Stimulated activated effector memory CD8-positive, alpha-beta T cell treated with anti-CD3 and anti-CD28 coated beads, Interleukin-12 subunit alpha, Interleukin-12 subunit beta, amount 100 ng/mL, for 72 hours (primary cell): ENCODE measurements around the gene ESPN.
"Not testable (repeated sequence)": the region's sequence is repeated elsewhere in the genome, so short reads cannot be mapped to it uniquely, and the experiment has no call there.

Experiments
- ATAC-seq: fragments of 150-1000 bp; cut with Tn5 transposase; 2 replicates; pipeline ENCODE4 v1.10.0; 2021
- DNase-seq, 2 donors: peaks; one replicate each; pipeline ENCODE4 v3.0.0; 2021 to 2022; ENCODE audit warnings: low spot score in 2 of 2
- H3K27ac Mint-ChIP-seq: one replicate; pipeline ENCODE4 v1.8.0; 2022; ENCODE audit warnings: mild to moderate bottlenecking, mixed read lengths
- H3K36me3 Mint-ChIP-seq: one replicate; pipeline ENCODE4 v1.8.0; 2022; ENCODE audit warnings: mild to moderate bottlenecking, mixed read lengths
- H3K4me1 Mint-ChIP-seq: one replicate; pipeline ENCODE4 v1.8.0; 2022; ENCODE audit warnings: mixed read lengths
- H3K4me3 Mint-ChIP-seq: one replicate; pipeline ENCODE4 v1.8.0; 2022; ENCODE audit warnings: mild to moderate bottlenecking, mixed read lengths
- H3K9me3 Mint-ChIP-seq: one replicate; pipeline ENCODE4 v1.8.0; 2022; ENCODE audit warnings: mixed read lengths

The ESPN gene

DNA sequence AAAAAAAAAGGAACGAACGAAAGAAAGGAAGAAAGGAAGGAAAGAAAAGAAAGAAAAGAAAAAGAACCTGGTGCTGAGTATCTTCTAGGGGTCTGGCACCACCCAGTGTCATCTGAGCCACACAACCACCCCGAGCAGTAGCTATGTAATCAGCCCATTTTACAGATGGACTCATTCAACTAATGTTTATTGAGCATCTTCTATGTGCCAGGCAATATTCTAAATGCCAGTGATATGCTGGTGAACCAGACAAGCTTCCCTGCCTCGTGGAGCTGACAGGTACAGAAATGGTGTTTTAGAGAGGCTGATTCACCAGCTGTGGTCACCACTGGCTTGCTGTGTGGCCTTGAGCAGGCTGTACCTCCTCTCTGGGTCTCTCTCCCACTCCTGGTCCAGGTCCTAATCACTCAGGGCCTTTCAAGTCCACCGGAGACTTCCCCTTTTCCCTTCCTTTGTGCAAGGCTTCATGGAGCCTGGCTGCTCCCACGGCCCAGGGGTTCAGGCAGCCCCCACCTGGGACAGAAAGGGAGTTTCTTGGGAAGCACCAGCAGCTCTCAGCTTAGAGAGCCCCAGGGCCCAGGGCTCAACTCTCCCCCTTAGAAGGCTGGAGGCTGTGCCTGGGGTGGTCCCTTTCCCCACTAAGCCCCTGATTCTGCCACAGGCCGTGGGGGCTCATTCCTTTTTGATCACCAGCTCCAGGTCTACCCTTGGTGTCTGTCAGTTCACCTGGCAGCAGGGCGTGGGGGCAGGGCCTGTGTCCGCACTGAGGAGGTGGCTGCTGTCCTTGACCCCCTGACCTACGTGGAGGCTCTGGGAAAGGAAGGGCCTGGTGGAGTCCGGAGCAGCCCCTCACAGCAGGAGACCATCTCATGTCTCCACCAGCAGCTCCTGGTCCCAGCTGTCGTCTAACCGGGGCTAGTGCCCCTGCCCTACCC lies 7.3 kb downstream of the ESPN start:
- not testable (repeated sequence) for H3K27ac Mint-ChIP-seq, DNase-seq, H3K4me3 Mint-ChIP-seq, H3K36me3 Mint-ChIP-seq, H3K4me1 Mint-ChIP-seq, H3K9me3 Mint-ChIP-seq
- peak; percentile 25 for ATAC-seq

GRCh38 chr1:6434186-6434585 lies 9.6 kb downstream of the ESPN start:
- no peak for DNase-seq
- H3K27ac Mint-ChIP-seq, result no peak overlapping the region

GRCh38 chr1:6435129-6435528 lies 10.6 kb downstream of the ESPN start:
- Mint-ChIP-seq H3K36me3 (no peaks in the 10 kb centered on the region), H3K9me3 (no peaks in the 10 kb centered on the region), H3K27ac (no peak overlapping the region), H3K4me3 (no peak overlapping the region), H3K4me1 (peaks cover 17% of the 10 kb centered on the region)
- ATAC-seq (no peak), DNase-seq (no peak)

More at GRCh38 chr1:6434186-6434585, 9.6 kb downstream of the ESPN start:
- Mint-ChIP-seq H3K36me3 (no peaks in the 10 kb centered on the region), H3K4me1 (peaks cover 12% of the 10 kb centered on the region), H3K9me3 (no peaks in the 10 kb centered on the region), H3K4me3 (no peak overlapping the region)
- no peak for ATAC-seq

GRCh38 chr1:6435547-6435946 lies 11.0 kb downstream of the ESPN start:
- Mint-ChIP-seq H3K27ac (no peak overlapping the region), H3K4me3 (no peak overlapping the region), H3K9me3 (no peaks in the 10 kb centered on the region), H3K36me3 (no peaks in the 10 kb centered on the region), H3K4me1 (peaks cover 17% of the 10 kb centered on the region)
- ATAC-seq, result no peak
- DNase-seq, result no peak

DNA sequence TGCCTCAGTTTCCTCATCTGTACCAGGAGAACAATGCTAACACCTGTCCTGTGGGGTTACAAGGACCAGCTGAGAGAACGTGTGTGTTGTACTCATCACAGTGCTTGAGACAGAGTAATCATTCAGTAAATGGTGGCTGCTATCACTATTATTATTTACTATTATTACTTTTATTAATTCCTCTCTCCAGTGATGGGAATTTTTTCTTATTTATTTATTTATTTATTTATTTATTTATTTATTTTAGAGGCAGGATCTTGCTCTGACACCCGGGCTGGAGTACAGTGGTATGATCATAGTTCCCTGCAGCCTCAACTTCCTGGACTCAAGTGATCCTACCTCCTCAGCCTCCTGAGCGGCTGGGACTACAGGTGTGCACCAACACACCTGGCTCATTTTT lies 11.7 kb downstream of the ESPN start:
- not testable (repeated sequence) for ATAC-seq, H3K4me3 Mint-ChIP-seq, DNase-seq, H3K9me3 Mint-ChIP-seq, H3K36me3 Mint-ChIP-seq, H3K27ac Mint-ChIP-seq
- peaks cover 17% of the 10 kb centered on the region for H3K4me1 Mint-ChIP-seq

- H3K27ac Mint-ChIP-seq, H3K36me3 Mint-ChIP-seq, DNase-seq, H3K9me3 Mint-ChIP-seq, H3K4me3 Mint-ChIP-seq, ATAC-seq: not testable (repeated sequence)
- peaks cover 17% of the 10 kb centered on the region for H3K4me1 Mint-ChIP-seq
Measured at GRCh38 chr1:6437012-6437700, 12.6 kb downstream of the ESPN start.

DNA sequence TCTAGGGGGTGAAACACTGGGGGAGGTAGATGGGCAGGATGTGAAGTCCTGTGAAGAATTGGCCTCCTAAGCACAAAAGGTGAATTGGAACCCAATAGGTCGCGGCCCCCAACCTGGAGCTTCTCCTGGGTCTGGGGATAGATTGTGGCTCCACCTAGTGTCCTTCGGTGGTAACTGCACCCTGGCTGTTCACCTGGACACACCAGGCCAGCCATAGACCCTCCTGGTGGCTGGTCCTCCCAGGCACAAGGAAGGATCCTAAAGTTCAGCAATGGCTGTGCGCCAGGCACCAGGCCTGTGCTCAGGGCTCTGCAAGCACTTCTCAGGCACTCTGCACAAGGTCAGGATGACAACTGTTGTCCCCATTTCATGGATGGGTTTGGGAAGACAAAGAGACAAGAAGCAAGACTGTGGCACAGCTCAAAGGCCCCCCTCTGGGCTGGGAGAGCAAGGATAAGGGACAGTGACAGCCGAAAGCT lies 13.5 kb downstream of the ESPN start:
- no peaks in the 10 kb centered on the region for H3K36me3 Mint-ChIP-seq
- peaks cover 17% of the 10 kb centered on the region for H3K4me1 Mint-ChIP-seq
- H3K4me3 Mint-ChIP-seq, result no peak overlapping the region

GRCh38 chr1:6440198-6441126 lies 15.9 kb downstream of the ESPN start:
- peaks cover 25% of the 10 kb centered on the region for H3K4me1 Mint-ChIP-seq
- H3K27ac Mint-ChIP-seq, result no peak overlapping the region
- DNase-seq (peak in 1 of 2 donors; percentile 54), ATAC-seq (peak; percentile 90)
- no peaks in the 10 kb centered on the region for H3K9me3 Mint-ChIP-seq
- peak overlapping the region; percentile 34 for H3K4me3 Mint-ChIP-seq
- H3K36me3 Mint-ChIP-seq, result no peaks in the 10 kb centered on the region

More for the DNA sequence above, 13.5 kb downstream of the ESPN start:
- peak; percentile 67 to 86 for DNase-seq
- no peaks in the 10 kb centered on the region for H3K9me3 Mint-ChIP-seq
- peak overlapping the region; percentile 37 for H3K27ac Mint-ChIP-seq
- ATAC-seq, result peak; percentile 59

DNA sequence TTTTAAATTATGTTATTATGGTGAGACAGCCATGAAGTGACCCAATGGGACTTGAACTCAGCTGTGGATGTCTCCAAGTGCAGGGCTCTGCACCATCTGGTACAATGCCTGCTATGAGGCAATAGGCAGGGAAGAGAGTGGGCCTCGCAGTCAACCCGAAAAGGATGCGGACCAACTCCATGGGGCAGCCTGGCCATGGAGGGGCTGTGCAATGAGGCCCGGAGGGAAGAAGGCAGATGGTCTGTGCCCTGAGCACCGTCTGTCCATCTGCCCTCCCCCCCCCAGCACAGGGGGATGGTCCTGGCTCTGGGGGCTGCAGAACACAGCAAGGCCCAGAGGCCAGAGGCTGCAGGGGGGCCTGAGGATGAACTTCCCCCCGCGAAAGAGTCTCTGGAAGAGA lies 17.0 kb downstream of the ESPN start:
- H3K4me1 Mint-ChIP-seq, result peaks cover 29% of the 10 kb centered on the region
- no peaks in the 10 kb centered on the region for H3K9me3 Mint-ChIP-seq
- H3K27ac Mint-ChIP-seq, result no peak overlapping the region
- H3K36me3 Mint-ChIP-seq, result no peaks in the 10 kb centered on the region
- DNase-seq (no peak), ATAC-seq (no peak)
- H3K4me3 Mint-ChIP-seq, result no peak overlapping the region

- Mint-ChIP-seq H3K4me1 (peaks cover 21% of the 10 kb centered on the region), H3K27ac (no peak overlapping the region)
Measured at GRCh38 chr1:6443339-6444115, 19.0 kb downstream of the ESPN start.

DNA sequence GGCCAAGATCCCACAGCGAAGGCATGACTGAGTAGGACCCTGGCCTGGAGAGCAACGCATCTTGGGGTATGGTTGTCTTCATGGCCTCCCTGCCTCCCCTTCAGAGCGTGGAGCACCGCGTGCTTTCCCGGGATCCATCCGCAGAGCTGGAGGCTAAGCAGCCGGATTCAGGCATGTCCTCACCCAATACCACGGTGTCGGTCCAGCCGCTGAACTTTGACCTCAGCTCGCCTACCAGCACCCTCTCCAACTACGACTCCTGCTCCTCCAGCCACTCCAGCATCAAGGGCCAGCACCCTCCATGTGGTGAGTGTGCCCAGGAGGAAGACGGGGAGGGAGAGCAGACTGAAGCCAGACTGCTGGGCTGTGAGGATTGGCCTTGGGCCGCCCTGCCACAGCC lies 19.8 kb downstream of the ESPN start:
- no peaks in the 10 kb centered on the region for H3K36me3 Mint-ChIP-seq
- H3K4me1 Mint-ChIP-seq, result peaks cover 23% of the 10 kb centered on the region
- ATAC-seq (no peak), DNase-seq (no peak)
- H3K27ac Mint-ChIP-seq, result no peak overlapping the region
- no peaks in the 10 kb centered on the region for H3K9me3 Mint-ChIP-seq
- no peak overlapping the region for H3K4me3 Mint-ChIP-seq

More at GRCh38 chr1:6443339-6444115, 19.0 kb downstream of the ESPN start:
- no peak for ATAC-seq
- Mint-ChIP-seq H3K9me3 (no peaks in the 10 kb centered on the region), H3K36me3 (no peaks in the 10 kb centered on the region), H3K4me3 (no peak overlapping the region)
- no peak for DNase-seq

GRCh38 chr1:6445062-6445763 lies 20.6 kb downstream of the ESPN start:
- H3K4me3 Mint-ChIP-seq, result no peak overlapping the region
- H3K9me3 Mint-ChIP-seq, result no peaks in the 10 kb centered on the region
- DNase-seq (no peak), ATAC-seq (peak; percentile 22)
- no peaks in the 10 kb centered on the region for H3K36me3 Mint-ChIP-seq
- no peak overlapping the region for H3K27ac Mint-ChIP-seq
- peaks cover 27% of the 10 kb centered on the region for H3K4me1 Mint-ChIP-seq

DNA sequence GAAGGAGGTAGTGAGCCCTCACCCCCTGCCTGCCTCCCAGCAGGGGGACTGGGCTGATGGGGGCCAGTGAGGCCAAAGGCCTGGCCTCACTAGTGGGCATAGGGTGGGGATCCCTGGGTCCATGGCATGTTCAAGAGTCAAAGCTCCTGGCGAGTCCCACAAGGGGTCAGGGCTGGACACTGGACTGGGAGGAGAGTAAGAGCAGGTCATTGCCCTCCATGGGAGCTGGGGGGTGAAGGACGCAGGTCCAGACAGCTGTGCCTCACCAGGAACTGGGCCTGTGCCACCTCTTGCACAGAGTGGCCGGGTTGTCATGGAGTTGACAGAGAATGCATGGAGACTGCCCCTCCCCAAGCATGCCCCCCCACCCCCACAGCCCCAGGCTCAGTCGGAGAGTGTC lies 21.4 kb downstream of the ESPN start:
- ATAC-seq, H3K9me3 Mint-ChIP-seq, H3K27ac Mint-ChIP-seq, DNase-seq, H3K36me3 Mint-ChIP-seq: not testable (repeated sequence)
- H3K4me1 Mint-ChIP-seq, result peaks cover 32% of the 10 kb centered on the region
- H3K4me3 Mint-ChIP-seq, result peak overlapping the region; percentile 56

- ATAC-seq, result no peak
- Mint-ChIP-seq H3K27ac (no peak overlapping the region), H3K4me1 (peaks cover 33% of the 10 kb centered on the region), H3K9me3 (no peaks in the 10 kb centered on the region), H3K36me3 (no peaks in the 10 kb centered on the region), H3K4me3 (peak overlapping the region; percentile 56)
- no peak for DNase-seq
Measured at GRCh38 chr1:6446665-6447015, 22.1 kb downstream of the ESPN start.
